ENCODE results near the gene MAML2.

DNA sequence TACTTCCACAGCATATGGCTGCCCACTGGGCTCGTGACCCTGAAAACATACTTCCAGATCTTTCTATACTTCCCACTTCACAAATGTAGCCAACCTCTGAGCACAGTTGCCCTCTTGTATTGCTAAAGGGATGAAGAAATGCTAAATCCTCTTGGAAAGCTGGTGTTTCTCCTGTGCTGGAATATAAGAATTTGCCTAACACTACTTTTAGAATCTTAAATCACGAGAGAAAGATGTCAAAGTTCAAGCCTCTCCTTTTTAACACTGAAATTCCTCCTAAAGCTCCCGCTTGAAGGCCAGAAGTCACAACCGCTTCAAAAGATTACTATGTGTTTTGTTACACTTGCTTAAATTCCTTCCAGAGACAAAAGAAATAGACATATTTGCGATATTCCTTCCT, 21.9 kb downstream of the MAML2 start:
- TF ChIP-seq, protein P1, sequence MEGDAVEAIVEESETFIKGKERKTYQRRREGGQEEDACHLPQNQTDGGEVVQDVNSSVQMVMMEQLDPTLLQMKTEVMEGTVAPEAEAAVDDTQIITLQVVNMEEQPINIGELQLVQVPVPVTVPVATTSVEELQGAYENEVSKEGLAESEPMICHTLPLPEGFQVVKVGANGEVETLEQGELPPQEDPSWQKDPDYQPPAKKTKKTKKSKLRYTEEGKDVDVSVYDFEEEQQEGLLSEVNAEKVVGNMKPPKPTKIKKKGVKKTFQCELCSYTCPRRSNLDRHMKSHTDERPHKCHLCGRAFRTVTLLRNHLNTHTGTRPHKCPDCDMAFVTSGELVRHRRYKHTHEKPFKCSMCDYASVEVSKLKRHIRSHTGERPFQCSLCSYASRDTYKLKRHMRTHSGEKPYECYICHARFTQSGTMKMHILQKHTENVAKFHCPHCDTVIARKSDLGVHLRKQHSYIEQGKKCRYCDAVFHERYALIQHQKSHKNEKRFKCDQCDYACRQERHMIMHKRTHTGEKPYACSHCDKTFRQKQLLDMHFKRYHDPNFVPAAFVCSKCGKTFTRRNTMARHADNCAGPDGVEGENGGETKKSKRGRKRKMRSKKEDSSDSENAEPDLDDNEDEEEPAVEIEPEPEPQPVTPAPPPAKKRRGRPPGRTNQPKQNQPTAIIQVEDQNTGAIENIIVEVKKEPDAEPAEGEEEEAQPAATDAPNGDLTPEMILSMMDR (IDR thresholded peaks at IDR 0.05), result no peak
- TF ChIP-seq POLR2AphosphoS5 (IDR thresholded peaks at IDR 0.05), result no peak
- TF ChIP-seq POLR2A (IDR thresholded peaks at IDR 0.05), result no peak
